Fibroblast of lung (primary cell): ENCODE data around the gene HIPK2.

Source experiments
- EZH2 ChIP-seq: IDR thresholded peaks from 2 replicates; pipeline ENCODE4 v1.5.1; 2012; ENCODE audit warnings: low read length, control low read depth, mild to moderate bottlenecking; ENCODE audit errors: missing control alignments
- TF ChIP-seq, protein P1 (sequence below), 2 donors: IDR thresholded peaks in 1 of 2; conservative IDR thresholded peaks in 1 of 2; 1 replicate in 1 of 2; 2 replicates in 1 of 2; pipeline ENCODE4 v1.5.1; 2011 to 2012; ENCODE audit warnings: low read length in 2 of 2, control low read depth in 1 of 2, inconsistent platforms in 1 of 2, low read depth in 1 of 2, mild to moderate bottlenecking in 1 of 2

DNA sequence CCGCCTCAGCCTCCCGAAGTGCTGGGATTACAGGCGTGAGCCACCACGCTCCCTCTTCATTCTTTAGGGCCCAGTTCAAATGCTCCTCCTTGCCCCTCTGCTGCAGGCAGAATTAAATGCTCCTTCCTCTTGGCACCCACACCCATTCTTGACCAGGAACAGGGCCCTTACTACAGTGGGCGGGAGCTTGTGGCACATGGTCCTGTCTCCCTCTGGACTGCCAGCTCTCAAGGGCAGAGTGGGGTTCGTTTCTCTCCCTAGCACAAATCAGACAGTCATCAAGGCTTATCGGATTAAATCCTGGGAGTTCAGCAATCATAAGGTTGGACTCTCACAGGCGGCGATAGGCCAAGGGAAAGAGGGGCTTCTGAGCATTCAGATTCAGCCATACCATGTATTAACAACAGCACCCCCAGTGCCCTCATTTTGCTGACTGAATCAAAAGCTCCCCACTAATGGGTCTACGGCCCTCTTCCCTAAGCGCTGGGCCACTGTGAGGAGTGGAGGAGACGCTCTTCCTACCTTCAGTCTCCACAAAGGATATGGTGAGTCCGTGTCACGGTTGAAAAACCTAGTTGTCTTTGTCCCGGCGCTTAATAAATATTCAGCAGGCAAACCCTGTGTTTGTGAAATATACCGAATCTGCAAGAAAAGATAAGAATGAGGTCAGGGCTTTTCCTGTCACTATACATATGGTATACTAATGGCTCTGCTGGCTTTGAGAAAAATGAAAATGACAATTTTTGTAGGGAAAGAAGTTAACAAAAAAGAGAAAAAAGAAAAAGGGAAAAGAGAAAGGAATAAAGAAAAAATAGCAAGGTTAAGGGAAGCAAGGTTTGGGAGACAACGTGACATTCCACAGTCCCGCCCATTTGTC, 146.9 kb downstream of the HIPK2 start:
- TF ChIP-seq, protein P1, sequence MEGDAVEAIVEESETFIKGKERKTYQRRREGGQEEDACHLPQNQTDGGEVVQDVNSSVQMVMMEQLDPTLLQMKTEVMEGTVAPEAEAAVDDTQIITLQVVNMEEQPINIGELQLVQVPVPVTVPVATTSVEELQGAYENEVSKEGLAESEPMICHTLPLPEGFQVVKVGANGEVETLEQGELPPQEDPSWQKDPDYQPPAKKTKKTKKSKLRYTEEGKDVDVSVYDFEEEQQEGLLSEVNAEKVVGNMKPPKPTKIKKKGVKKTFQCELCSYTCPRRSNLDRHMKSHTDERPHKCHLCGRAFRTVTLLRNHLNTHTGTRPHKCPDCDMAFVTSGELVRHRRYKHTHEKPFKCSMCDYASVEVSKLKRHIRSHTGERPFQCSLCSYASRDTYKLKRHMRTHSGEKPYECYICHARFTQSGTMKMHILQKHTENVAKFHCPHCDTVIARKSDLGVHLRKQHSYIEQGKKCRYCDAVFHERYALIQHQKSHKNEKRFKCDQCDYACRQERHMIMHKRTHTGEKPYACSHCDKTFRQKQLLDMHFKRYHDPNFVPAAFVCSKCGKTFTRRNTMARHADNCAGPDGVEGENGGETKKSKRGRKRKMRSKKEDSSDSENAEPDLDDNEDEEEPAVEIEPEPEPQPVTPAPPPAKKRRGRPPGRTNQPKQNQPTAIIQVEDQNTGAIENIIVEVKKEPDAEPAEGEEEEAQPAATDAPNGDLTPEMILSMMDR (conservative IDR thresholded peaks at IDR 0.05 in 1 of 2, IDR thresholded peaks at IDR 0.05 in 1 of 2; ENCODE audit: low read depth in 1 of 2, low read length in 2 of 2), result no peak
- no peak for TF ChIP-seq EZH2
